Endothelial cell of umbilical vein (primary cell): ENCODE results near the gene ARFGEF3. TPM values are rescaled to one million over a fixed set of nuclear protein-coding genes. Genes with fewer than 3 reads are reported as not detected.

ENCODE experiments used
- BruUV-seq: library from RNA; stranded (reverse); fragments of 400-500 nt; replicated peaks from 2 replicates; lab custom pipeline; 2021; lab: Mats Ljungman, UMichigan
- CTCF ChIA-PET: fragments of 300-600, 350-600 bp; sonication (Branson Sonifier 250); formaldehyde crosslinking; loops from one replicate; lab custom pipeline; 2021; ENCODE audit warnings: antibody characterized with exemption, inconsistent platforms; lab: Charles Lee
- POLR2A ChIA-PET: fragments of 300-600, 350-600 bp; sonication (Branson Sonifier 250); formaldehyde crosslinking; loops from one replicate; lab custom pipeline; 2021; ENCODE audit warnings: antibody characterized with exemption, inconsistent platforms; lab: Charles Lee
- DNase-seq: peaks from one replicate; pipeline ENCODE4 v3.0.0-alpha.2; 2011; ENCODE audit warnings: low read depth, low spot score
- FAIRE-seq: peaks from 2 replicates; lab custom pipeline; 2011; peaks lifted over from hg19 to GRCh38; lab: Jason Lieb, UNC
- H2AFZ ChIP-seq: 2 replicates; pipeline ENCODE4 v1.6.0; 2012; ENCODE audit warnings: low read depth, low read length, control low read depth, inconsistent platforms
- H3K27ac ChIP-seq: 2 replicates; pipeline ENCODE4 v1.5.1; 2011; ENCODE audit warnings: low read depth, mild to moderate bottlenecking, control low read depth, low read length, moderate library complexity; ENCODE audit not compliant: insufficient read depth
- H3K27me3 ChIP-seq, 2 experiments: 2 replicates each; pipeline versions ENCODE4 v1.6.0 to v1.6.1; 2011; ENCODE audit warnings: low read length in 2 of 2, mixed read lengths in 1 of 2; ENCODE audit not compliant: control insufficient read depth in 2 of 2, insufficient read depth in 2 of 2
- H3K36me3 ChIP-seq, 2 experiments: 2 replicates in 1 of 2; 3 replicates in 1 of 2; pipeline ENCODE4 v1.5.1; 2011; ENCODE audit warnings: low read length in 2 of 2, mild to moderate bottlenecking in 1 of 2, moderate library complexity in 1 of 2; ENCODE audit not compliant: control insufficient read depth in 2 of 2, insufficient read depth in 2 of 2; ENCODE audit errors: extremely low read depth in 1 of 2
- H3K4me1 ChIP-seq: 3 replicates; pipeline ENCODE4 v1.5.1; 2011; ENCODE audit warnings: mild to moderate bottlenecking, low read length; ENCODE audit not compliant: control insufficient read depth, insufficient read depth; ENCODE audit errors: extremely low read depth
- H3K4me2 ChIP-seq: 2 replicates; pipeline ENCODE4 v1.6.1; 2011; ENCODE audit warnings: low read length, control low read depth, mixed read lengths; ENCODE audit not compliant: insufficient read depth
- H3K4me3 ChIP-seq, 3 experiments: fragments of 200-600 bp in 1 of 3; sonication (generic), shearing (Covaris generic) in 1 of 3; replicated peaks in 1 of 3; 2 replicates each; pipeline ENCODE4 v1.5.1; 2011 to 2016; ENCODE audit warnings: control low read depth in 3 of 3, low read length in 3 of 3, mild to moderate bottlenecking in 2 of 3, inconsistent platforms in 1 of 3, low read depth in 1 of 3, moderate library complexity in 1 of 3; ENCODE audit not compliant: insufficient read depth in 1 of 3
- H3K79me2 ChIP-seq: 2 replicates; pipeline ENCODE4 v1.6.0; 2012; ENCODE audit warnings: low read length, inconsistent platforms; ENCODE audit not compliant: control insufficient read depth, insufficient read depth
- H3K9ac ChIP-seq: replicated peaks from 2 replicates; pipeline ENCODE3; 2011; ENCODE audit warnings: low read length, control low read depth; ENCODE audit not compliant: insufficient read depth; ENCODE audit errors: extremely low read depth
- H3K9me1 ChIP-seq: replicated peaks from 3 replicates; pipeline ENCODE4 v1.6.0; 2011; ENCODE audit warnings: mild to moderate bottlenecking, low read length; ENCODE audit not compliant: control insufficient read depth, insufficient read depth; ENCODE audit errors: extremely low read depth
- H3K9me3 ChIP-seq: replicated peaks from 2 replicates; pipeline ENCODE4 v1.5.1; 2012; ENCODE audit warnings: low read length, inconsistent platforms; ENCODE audit not compliant: control insufficient read depth, insufficient read depth
- H4K20me1 ChIP-seq: replicated peaks from 2 replicates; pipeline ENCODE3; 2011; ENCODE audit warnings: mild to moderate bottlenecking, low read length; ENCODE audit not compliant: control insufficient read depth, insufficient read depth; ENCODE audit errors: extremely low read depth
- CTCF ChIP-seq, 2 donors: IDR thresholded peaks; 1 replicate in 1 of 2; 2 replicates in 1 of 2; pipeline ENCODE4 v1.5.1; 2011; ENCODE audit warnings: low read length in 2 of 2, mild to moderate bottlenecking in 2 of 2, moderate library complexity in 2 of 2, control low read depth in 1 of 2, inconsistent platforms in 1 of 2, low read depth in 1 of 2; ENCODE audit not compliant: insufficient read depth in 1 of 2; ENCODE audit errors: extremely low read depth in 1 of 2
- EZH2 ChIP-seq: IDR thresholded peaks from 2 replicates; pipeline ENCODE4 v1.6.1; 2012; ENCODE audit warnings: borderline replicate concordance, low read depth, mild to moderate bottlenecking, moderate library complexity, low read length, inconsistent platforms; ENCODE audit not compliant: severe bottlenecking
- FOS ChIP-seq: IDR thresholded peaks from 2 replicates; pipeline ENCODE4 v1.6.1; 2011; ENCODE audit warnings: mild to moderate bottlenecking, low read length, moderate library complexity, borderline replicate concordance; ENCODE audit not compliant: insufficient read depth
- GATA2 ChIP-seq: IDR thresholded peaks from 2 replicates; pipeline ENCODE4 v1.7.0; 2011; ENCODE audit warnings: low read depth, mild to moderate bottlenecking, moderate library complexity, mixed read lengths, low read length; ENCODE audit not compliant: insufficient read length, insufficient read depth
- JUN ChIP-seq: IDR thresholded peaks from 2 replicates; pipeline ENCODE4 v1.6.1; 2011; ENCODE audit warnings: borderline replicate concordance, low read depth; ENCODE audit not compliant: insufficient read length, insufficient read depth
- MAX ChIP-seq: IDR thresholded peaks from 2 replicates; pipeline ENCODE4 v1.6.1; 2011; ENCODE audit not compliant: insufficient read depth, insufficient read length
- MYC ChIP-seq: IDR thresholded peaks from one replicate; pipeline ENCODE4 v1.6.1; 2011; ENCODE audit warnings: mild to moderate bottlenecking, low read depth, low read length
- POLR2A ChIP-seq: IDR thresholded peaks from 2 replicates; pipeline ENCODE4 v1.6.1; 2012; ENCODE audit warnings: low read depth, mild to moderate bottlenecking, control low read depth, low read length
- POLR2AphosphoS5 ChIP-seq: IDR thresholded peaks from 2 replicates; pipeline ENCODE4 v1.6.1; 2012; ENCODE audit warnings: low read depth, mild to moderate bottlenecking, control low read depth, low read length, moderate library complexity; ENCODE audit not compliant: insufficient read depth
- dilution Hi-C: fragments of 300-500 bp; cut with MboI; formaldehyde crosslinking; loops from one replicate; pipeline ENCODE4 v1.15.0; 2019; ENCODE audit warnings: low sequenced_read_pairs; ENCODE audit not compliant: extremely low pct_ligation_motif_present
- intact Hi-C: fragments of 100-400 bp; cut with micrococcal nuclease; formaldehyde crosslinking; loops from one replicate; pipeline ENCODE4 v1.10.0; 2022
- polyA plus RNA-seq, 4 experiments: library from polyadenylated mRNA; depleted of rRNA in 3 of 4; stranded (reverse) in 3 of 4; unstranded in 1 of 4; fragments of >200 nt; gene quantifications; 2 replicates each; pipeline versions ENCODE4 v1.2.1 to v1.2.3, GENCODE V29; 2011 to 2012; ENCODE audit warnings: missing spikeins in 1 of 4
- total RNA-seq: library from RNA; stranded (reverse); gene quantifications from 2 replicates; pipeline ENCODE4 v1.2.3, GENCODE V29; 2021

Gene ARFGEF3
- total and polyA plus RNA-seq, 2 donors (not counting 3 experiments of a cell fraction or from before 2014, with no cell fraction given), result 1.3 to 7.3 TPM

GRCh38 chr6:138230221-138230620, 68.5 kb downstream of the ARFGEF3 start:
- H3K79me2 ChIP-seq, result no peaks in the 10 kb centered on the region
- H3K27ac ChIP-seq, result no peak overlapping the region
- TF ChIP-seq GATA2, result no peak
- no peak for TF ChIP-seq POLR2AphosphoS5
- TF ChIP-seq POLR2A, result no peak
- TF ChIP-seq CTCF (IDR thresholded peaks at IDR 0.05; ENCODE audit: extremely low read depth in 1 of 2, insufficient read depth in 1 of 2, low read depth in 1 of 2, low read length in 2 of 2), result no peak
- TF ChIP-seq MAX, result no peak
- TF ChIP-seq MYC, result no peak
- TF ChIP-seq EZH2, result no peak
- TF ChIP-seq FOS, result no peak
- no peak for TF ChIP-seq JUN
- POLR2A ChIA-PET, result interaction anchor here (0.6 kb wide), 1 partner anchor 233 kb away, joined by 4 read pairs; no protein-coding TSS in a partner anchor
- no peaks in the 10 kb centered on the region for H4K20me1 ChIP-seq
- no peaks in the 10 kb centered on the region for H3K27me3 ChIP-seq
- H3K4me3 ChIP-seq, result no peak overlapping the region
- DNase-seq, result no peak
- H3K36me3 ChIP-seq, result no peaks in the 10 kb centered on the region
- no TSS peak for BruUV-seq
- no peak overlapping the region for H3K9ac ChIP-seq
- intact Hi-C loops (no loop called here), dilution Hi-C loops (no loop called here)
- CTCF ChIA-PET, result no interaction called here
- no peaks in the 10 kb centered on the region for H3K9me3 ChIP-seq
- peaks cover 15% of the 10 kb centered on the region for H3K4me1 ChIP-seq
- no peaks in the 10 kb centered on the region for H3K9me1 ChIP-seq
- H2AFZ ChIP-seq, result no peak overlapping the region
- H3K4me2 ChIP-seq, result no peak overlapping the region
- FAIRE-seq, result no peak
